ENCODE measurements around the gene HADHA. TPM values are rescaled to one million over a fixed set of nuclear protein-coding genes. Genes with fewer than 3 reads are reported as not detected.

HADHA gene
- total RNA-seq, 1 experiment from 2014 or later, result 112 TPM

DNA sequence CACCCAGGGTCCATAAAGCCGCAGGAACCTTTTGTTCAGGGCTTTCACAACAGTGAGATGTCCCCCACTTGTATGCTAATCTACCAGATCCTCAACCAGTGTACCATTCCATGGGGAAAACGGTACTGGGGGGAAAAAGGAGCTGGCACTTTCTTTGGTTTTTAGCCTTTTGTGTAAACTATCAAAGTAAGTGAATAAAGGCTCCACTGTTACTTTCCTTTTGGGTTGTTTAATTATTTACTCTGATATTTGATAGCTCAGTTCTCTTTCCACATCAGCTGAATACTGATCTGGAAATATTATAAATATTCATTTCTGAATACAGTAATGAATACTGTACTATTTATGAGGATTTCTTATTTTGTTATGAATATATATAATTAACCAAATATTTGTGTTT is 20.3 kb downstream of the HADHA start:
- H4K20me1 ChIP-seq (ENCODE audit: control insufficient read depth, insufficient read depth, insufficient read length), result no peaks in the 10 kb centered on the region
- no peak overlapping the region for H3K18ac ChIP-seq (ENCODE audit: insufficient read length, low read depth, low read length)
- H3K9ac ChIP-seq (ENCODE audit: extremely low read depth, insufficient read length, low read length), result no peak overlapping the region
- DNase-seq, result no peak
- H3K27ac ChIP-seq (ENCODE audit: insufficient read length, low read depth, low read length), result no peak overlapping the region
- no peak overlapping the region for H4K5ac ChIP-seq (ENCODE audit: insufficient read length, low read depth, low read length)
- H2BK12ac ChIP-seq (ENCODE audit: insufficient read length, low read depth, low read length), result no peak overlapping the region
- H3K4me3 Mint-ChIP-seq, result no peak overlapping the region
- no peak overlapping the region for H3K14ac ChIP-seq (ENCODE audit: insufficient read depth, low read length)
- no peak overlapping the region for H2BK20ac ChIP-seq (ENCODE audit: low read depth, low read length, poor library complexity, severe bottlenecking)
- H3K23ac ChIP-seq (ENCODE audit: insufficient read length, low read depth, low read length), result no peak overlapping the region
- H3K79me1 ChIP-seq (ENCODE audit: insufficient read depth, low read depth, low read length, poor library complexity, severe bottlenecking), result no peaks in the 10 kb centered on the region
- no peaks in the 10 kb centered on the region for H3K23me2 ChIP-seq (ENCODE audit: insufficient read length, low read depth, low read length, poor library complexity, severe bottlenecking)
- H2BK5ac ChIP-seq (ENCODE audit: insufficient read length, low read length), result no peak overlapping the region
- peaks cover 33 to 44% (median 33%) of the 10 kb centered on the region in 3 experiments for H3K36me3 Mint-ChIP-seq (ENCODE audit: insufficient read depth in 1 of 3, low read depth in 3 of 3)
- H3T11ph ChIP-seq (ENCODE audit: low read length), result no peak overlapping the region
- no peak overlapping the region for H3K4ac ChIP-seq (ENCODE audit: low read depth, low read length)
- H2AFZ ChIP-seq (ENCODE audit: low read length), result no peak overlapping the region
- no peaks in the 10 kb centered on the region for H3K27me3 Mint-ChIP-seq (ENCODE audit: low read depth)
- TF ChIP-seq, protein P1, sequence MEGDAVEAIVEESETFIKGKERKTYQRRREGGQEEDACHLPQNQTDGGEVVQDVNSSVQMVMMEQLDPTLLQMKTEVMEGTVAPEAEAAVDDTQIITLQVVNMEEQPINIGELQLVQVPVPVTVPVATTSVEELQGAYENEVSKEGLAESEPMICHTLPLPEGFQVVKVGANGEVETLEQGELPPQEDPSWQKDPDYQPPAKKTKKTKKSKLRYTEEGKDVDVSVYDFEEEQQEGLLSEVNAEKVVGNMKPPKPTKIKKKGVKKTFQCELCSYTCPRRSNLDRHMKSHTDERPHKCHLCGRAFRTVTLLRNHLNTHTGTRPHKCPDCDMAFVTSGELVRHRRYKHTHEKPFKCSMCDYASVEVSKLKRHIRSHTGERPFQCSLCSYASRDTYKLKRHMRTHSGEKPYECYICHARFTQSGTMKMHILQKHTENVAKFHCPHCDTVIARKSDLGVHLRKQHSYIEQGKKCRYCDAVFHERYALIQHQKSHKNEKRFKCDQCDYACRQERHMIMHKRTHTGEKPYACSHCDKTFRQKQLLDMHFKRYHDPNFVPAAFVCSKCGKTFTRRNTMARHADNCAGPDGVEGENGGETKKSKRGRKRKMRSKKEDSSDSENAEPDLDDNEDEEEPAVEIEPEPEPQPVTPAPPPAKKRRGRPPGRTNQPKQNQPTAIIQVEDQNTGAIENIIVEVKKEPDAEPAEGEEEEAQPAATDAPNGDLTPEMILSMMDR (conservative IDR thresholded peaks at IDR 0.05), result no peak
- H2BK15ac ChIP-seq (ENCODE audit: low read depth, low read length), result no peak overlapping the region
- no CpG with 5 or more reads among the region's 2 CpGs for WGBS (ENCODE audit: extremely low coverage, insufficient read length, low lambda C conversion rate)
- no peak overlapping the region for H2AK5ac ChIP-seq (ENCODE audit: insufficient read length, low read length)
- no peak overlapping the region for H3K56ac ChIP-seq (ENCODE audit: insufficient read length, low read depth, low read length)
- no peak overlapping the region for H4K91ac ChIP-seq (ENCODE audit: insufficient read length, low read depth, low read length)
- H3K4me2 ChIP-seq (ENCODE audit: insufficient read depth, insufficient read length, low read length), result no peak overlapping the region
- H3K9me3 ChIP-seq (ENCODE audit: control insufficient read depth, low read depth, low read length), result no peaks in the 10 kb centered on the region
- H2BK120ac ChIP-seq (ENCODE audit: low read depth, low read length, poor library complexity, severe bottlenecking), result no peak overlapping the region
- H4K8ac ChIP-seq (replicated peaks; ENCODE audit: insufficient read length, low read depth, low read length), result no peak overlapping the region
- H3K27me3 ChIP-seq (ENCODE audit: insufficient read depth, low read length), result no peaks in the 10 kb centered on the region
- H3K9me3 Mint-ChIP-seq, result peaks cover 2 to 9% of the 10 kb centered on the region in 2 experiments; a peak in 4 of 5 replicates
- no peaks in the 10 kb centered on the region for H3K4me1 Mint-ChIP-seq
- H3K4me1 ChIP-seq (ENCODE audit: insufficient read depth, low read length), result no peaks in the 10 kb centered on the region
- no peaks in the 10 kb centered on the region for H3K79me2 ChIP-seq (ENCODE audit: insufficient read depth, low read length)
- H3K27ac Mint-ChIP-seq, result peak overlapping the region in 1 of 3 experiments; percentile 79; a peak in 1 of 7 replicates

Measured in H9 (cell line).